ENCODE results near the gene UTY.

Gene UTY

GRCh38 chrY:13398876-13399275 lies 81.0 kb downstream of the UTY start:
- DNase-seq, result no peak

GRCh38 chrY:13381110-13381683 lies 98.6 kb downstream of the UTY start:
- no peak for DNase-seq

GRCh38 chrY:13370868-13371800 lies 108.7 kb downstream of the UTY start:
- DNase-seq, result peak; percentile 17

- DNase-seq, result no peak
These were observed 109.6 kb downstream of the UTY start for GRCh38 chrY:13370245-13370644.

GRCh38 chrY:13368513-13368845 lies 111.4 kb downstream of the UTY start:
- DNase-seq, result no peak

- DNase-seq, result no peak
These were observed 116.2 kb downstream of the UTY start for GRCh38 chrY:13363641-13364040.

GRCh38 chrY:13362662-13363061 lies 117.2 kb downstream of the UTY start:
- DNase-seq, result no peak

GRCh38 chrY:13361656-13362636 lies 117.9 kb downstream of the UTY start:
- no peak for DNase-seq

- DNase-seq, result no peak
These were observed 128.4 kb downstream of the UTY start for GRCh38 chrY:13351443-13351842.

GRCh38 chrY:13347106-13347505 lies 132.7 kb downstream of the UTY start:
- DNase-seq, result no peak

GRCh38 chrY:13345549-13345948 lies 134.3 kb downstream of the UTY start:
- DNase-seq, result no peak

- peak; percentile 63 for DNase-seq
These were observed 136.4 kb downstream of the UTY start for GRCh38 chrY:13343307-13343946.

- DNase-seq, result no peak
These were observed 139.9 kb downstream of the UTY start for GRCh38 chrY:13339939-13340338.

- no peak for DNase-seq
These were observed 140.5 kb downstream of the UTY start for GRCh38 chrY:13339381-13339780.

GRCh38 chrY:13338711-13339110 lies 141.1 kb downstream of the UTY start:
- no peak for DNase-seq

- no peak for DNase-seq
These were observed 141.9 kb downstream of the UTY start for GRCh38 chrY:13337934-13338333.

GRCh38 chrY:13333791-13334190 lies 146.0 kb downstream of the UTY start:
- DNase-seq, result no peak

- DNase-seq, result no peak
These were observed 149.2 kb downstream of the UTY start for GRCh38 chrY:13330651-13331050.

- no peak for DNase-seq
These were observed 166.9 kb downstream of the UTY start for GRCh38 chrY:13312966-13313365.

- DNase-seq, result no peak
These were observed 171.9 kb downstream of the UTY start for GRCh38 chrY:13307959-13308358.

- no peak for DNase-seq
These were observed 179.0 kb downstream of the UTY start for GRCh38 chrY:13300795-13301194.

GRCh38 chrY:13299411-13299810 lies 180.4 kb downstream of the UTY start:
- no peak for DNase-seq
